H9 (cell line): ENCODE measurements around the gene DUSP7. TPM values are rescaled to one million over a fixed set of nuclear protein-coding genes. Genes with fewer than 3 reads are reported as not detected.

Experiments used
- DNase-seq: peaks from one replicate; pipeline ENCODE4 v3.0.0-alpha.2; 2017
- H2AFZ ChIP-seq: one replicate; pipeline ENCODE4 v1.6.1; 2013; ENCODE audit warnings: mild to moderate bottlenecking, low read length, control low read depth, moderate library complexity
- H2AK5ac ChIP-seq: 2 replicates; pipeline ENCODE4 v1.6.1; 2013; ENCODE audit warnings: low read length, control low read depth, mixed read lengths; ENCODE audit not compliant: insufficient read length
- H2BK120ac ChIP-seq: one replicate; pipeline ENCODE4 v1.6.1; 2013; ENCODE audit warnings: low read depth, mild to moderate bottlenecking, low read length, control low read depth, inconsistent platforms; ENCODE audit not compliant: poor library complexity, severe bottlenecking
- H2BK12ac ChIP-seq: 2 replicates; pipeline ENCODE4 v1.6.1; 2013; ENCODE audit warnings: low read length, control low read depth, mixed read lengths, low read depth; ENCODE audit not compliant: insufficient read length
- H2BK15ac ChIP-seq: 2 replicates; pipeline ENCODE4 v1.6.1; 2013; ENCODE audit warnings: low read depth, low read length, control low read depth
- H2BK20ac ChIP-seq: one replicate; pipeline ENCODE4 v1.6.1; 2013; ENCODE audit warnings: low read depth, mild to moderate bottlenecking, low read length, control low read depth, inconsistent platforms; ENCODE audit not compliant: poor library complexity, severe bottlenecking
- H2BK5ac ChIP-seq: 2 replicates; pipeline ENCODE4 v1.6.1; 2013; ENCODE audit warnings: low read length, control low read depth, mixed read lengths; ENCODE audit not compliant: insufficient read length
- H3K14ac ChIP-seq: 2 replicates; pipeline ENCODE4 v1.6.1; 2013; ENCODE audit warnings: low read length, control low read depth; ENCODE audit not compliant: insufficient read depth
- H3K18ac ChIP-seq: 2 replicates; pipeline ENCODE4 v1.6.1; 2013; ENCODE audit warnings: low read depth, mild to moderate bottlenecking, mixed read lengths, low read length, control low read depth; ENCODE audit not compliant: insufficient read length
- H3K23ac ChIP-seq: 2 replicates; pipeline ENCODE4 v1.6.1; 2013; ENCODE audit warnings: low read length, control low read depth, mixed read lengths, low read depth; ENCODE audit not compliant: insufficient read length
- H3K23me2 ChIP-seq: 2 replicates; pipeline ENCODE4 v1.6.1; 2013; ENCODE audit warnings: low read depth, mild to moderate bottlenecking, mixed read lengths, low read length, control low read depth; ENCODE audit not compliant: insufficient read length, poor library complexity, severe bottlenecking
- H3K27ac ChIP-seq: 2 replicates; pipeline ENCODE4 v1.5.1; 2013; ENCODE audit warnings: low read length, control low read depth, mixed read lengths, low read depth; ENCODE audit not compliant: insufficient read length
- H3K27me3 ChIP-seq: 2 replicates; pipeline ENCODE4 v1.6.1; 2013; ENCODE audit warnings: low read length, control low read depth, inconsistent platforms; ENCODE audit not compliant: insufficient read depth
- H3K4ac ChIP-seq: 2 replicates; pipeline ENCODE4 v1.6.1; 2013; ENCODE audit warnings: low read depth, mild to moderate bottlenecking, control low read depth, inconsistent platforms, low read length, moderate library complexity
- H3K4me1 ChIP-seq: 2 replicates; pipeline ENCODE4 v1.6.1; 2013; ENCODE audit warnings: low read length, control low read depth, inconsistent platforms; ENCODE audit not compliant: insufficient read depth
- H3K4me2 ChIP-seq: 2 replicates; pipeline ENCODE4 v1.6.1; 2013; ENCODE audit warnings: low read length, control low read depth, mixed read lengths; ENCODE audit not compliant: insufficient read length, insufficient read depth
- H3K56ac ChIP-seq: 2 replicates; pipeline ENCODE4 v1.6.1; 2013; ENCODE audit warnings: low read depth, mild to moderate bottlenecking, mixed read lengths, low read length, control low read depth; ENCODE audit not compliant: insufficient read length
- H3K79me1 ChIP-seq: 2 replicates; pipeline ENCODE4 v1.6.1; 2013; ENCODE audit warnings: low read depth, mild to moderate bottlenecking, moderate library complexity, low read length, control low read depth, inconsistent platforms; ENCODE audit not compliant: insufficient read depth, poor library complexity, severe bottlenecking
- H3K79me2 ChIP-seq: 2 replicates; pipeline ENCODE4 v1.6.1; 2013; ENCODE audit warnings: low read length, control low read depth, inconsistent platforms; ENCODE audit not compliant: insufficient read depth
- H3K9ac ChIP-seq: 2 replicates; pipeline ENCODE4 v1.6.1; 2013; ENCODE audit warnings: low read length, control low read depth, mixed read lengths; ENCODE audit not compliant: insufficient read length; ENCODE audit errors: extremely low read depth
- H3K9me3 ChIP-seq: one replicate; pipeline ENCODE4 v1.6.1; 2013; ENCODE audit warnings: low read depth, low read length, inconsistent platforms; ENCODE audit not compliant: control insufficient read depth
- H3T11ph ChIP-seq: one replicate; pipeline ENCODE4 v1.6.1; 2013; ENCODE audit warnings: mild to moderate bottlenecking, low read length, control low read depth, inconsistent platforms
- H4K20me1 ChIP-seq: one replicate; pipeline ENCODE4 v1.6.1; 2013; ENCODE audit not compliant: control insufficient read depth, insufficient read length, insufficient read depth
- H4K5ac ChIP-seq: 2 replicates; pipeline ENCODE4 v1.6.1; 2013; ENCODE audit warnings: low read depth, mild to moderate bottlenecking, mixed read lengths, low read length, control low read depth; ENCODE audit not compliant: insufficient read length
- H4K8ac ChIP-seq: replicated peaks from 2 replicates; pipeline ENCODE4 v1.6.1; 2013; ENCODE audit warnings: low read length, control low read depth, mixed read lengths, low read depth; ENCODE audit not compliant: insufficient read length
- H4K91ac ChIP-seq: 2 replicates; pipeline ENCODE4 v1.6.1; 2013; ENCODE audit warnings: low read depth, mild to moderate bottlenecking, moderate library complexity, mixed read lengths, low read length, control low read depth; ENCODE audit not compliant: insufficient read length
- H3K27ac Mint-ChIP-seq, 3 experiments: 2 replicates in 2 of 3; 3 replicates in 1 of 3; pipeline ENCODE4 v1.8.0; 2020 to 2021; ENCODE audit warnings: mixed read lengths in 3 of 3, mild to moderate bottlenecking in 1 of 3, moderate library complexity in 1 of 3
- H3K27me3 Mint-ChIP-seq: 2 replicates; pipeline ENCODE4 v1.8.0; 2021; ENCODE audit warnings: low read depth, mild to moderate bottlenecking, moderate library complexity, mixed read lengths
- H3K36me3 Mint-ChIP-seq, 3 experiments: 2 replicates in 2 of 3; 3 replicates in 1 of 3; pipeline ENCODE4 v1.8.0; 2020 to 2021; ENCODE audit warnings: low read depth in 3 of 3, mixed read lengths in 3 of 3; ENCODE audit not compliant: insufficient read depth in 1 of 3
- H3K4me1 Mint-ChIP-seq, 2 experiments: 2 replicates each; pipeline ENCODE4 v1.8.0; 2020; ENCODE audit warnings: mixed read lengths in 2 of 2
- H3K4me3 Mint-ChIP-seq, 2 experiments: 2 replicates in 1 of 2; 3 replicates in 1 of 2; pipeline ENCODE4 v1.8.0; 2020 to 2021; ENCODE audit warnings: mild to moderate bottlenecking in 2 of 2, mixed read lengths in 2 of 2, moderate library complexity in 1 of 2
- H3K9me3 Mint-ChIP-seq, 2 experiments: 2 replicates in 1 of 2; 3 replicates in 1 of 2; pipeline ENCODE4 v1.8.0; 2020; ENCODE audit warnings: mild to moderate bottlenecking in 2 of 2, mixed read lengths in 2 of 2, moderate library complexity in 1 of 2
- WGBS: extraction: QIAGEN DNeasy Blood & Tissue Kit; methylation state at CpG from one replicate; pipeline ENCODE4 v1.1.7; 2013; ENCODE audit warnings: missing lambda C conversion rate, low lambda C conversion rate, mixed read lengths; ENCODE audit not compliant: insufficient read length; ENCODE audit errors: extremely low coverage; 5-methylcytosine and 5-hydroxymethylcytosine counted together
- total RNA-seq: library from RNA; stranded (reverse); gene quantifications from 2 replicates; pipeline ENCODE4 v1.2.1, GENCODE V29; 2021
- TF ChIP-seq, protein P1 (sequence below): fragments of 200-600 bp; sonication (generic); conservative IDR thresholded peaks from 3 replicates; pipeline ENCODE4 v1.8.0; 2021; ENCODE audit warnings: antibody characterized with exemption, mild to moderate bottlenecking

Gene DUSP7
- total RNA-seq, 1 experiment from 2014 or later, result 24.0 TPM

- no peak overlapping the region for H4K91ac ChIP-seq
- peak overlapping the region in 1 of 3 experiments; percentile 27; a peak in 1 of 7 replicates for H3K27ac Mint-ChIP-seq
- H2BK15ac ChIP-seq, result no peak overlapping the region
- H3K23ac ChIP-seq, result no peak overlapping the region
- no peak overlapping the region for H3K14ac ChIP-seq
- H3K9me3 ChIP-seq, result no peaks in the 10 kb centered on the region
- no peak overlapping the region for H2AFZ ChIP-seq
- H4K8ac ChIP-seq, result no peak overlapping the region
- no peak overlapping the region for H2BK5ac ChIP-seq
- H2BK120ac ChIP-seq, result no peak overlapping the region
- no peak overlapping the region for H4K5ac ChIP-seq
- no peak overlapping the region for H3K4me3 Mint-ChIP-seq
- H3K56ac ChIP-seq, result no peak overlapping the region
- no peak overlapping the region for H3K27ac ChIP-seq
- no peak overlapping the region for H3K9ac ChIP-seq
- H4K20me1 ChIP-seq, result no peaks in the 10 kb centered on the region
- no peak overlapping the region for H3T11ph ChIP-seq
- no peak for DNase-seq
- H3K4me1 Mint-ChIP-seq, result peaks cover 6 to 26% of the 10 kb centered on the region in 2 experiments
- TF ChIP-seq, protein P1, sequence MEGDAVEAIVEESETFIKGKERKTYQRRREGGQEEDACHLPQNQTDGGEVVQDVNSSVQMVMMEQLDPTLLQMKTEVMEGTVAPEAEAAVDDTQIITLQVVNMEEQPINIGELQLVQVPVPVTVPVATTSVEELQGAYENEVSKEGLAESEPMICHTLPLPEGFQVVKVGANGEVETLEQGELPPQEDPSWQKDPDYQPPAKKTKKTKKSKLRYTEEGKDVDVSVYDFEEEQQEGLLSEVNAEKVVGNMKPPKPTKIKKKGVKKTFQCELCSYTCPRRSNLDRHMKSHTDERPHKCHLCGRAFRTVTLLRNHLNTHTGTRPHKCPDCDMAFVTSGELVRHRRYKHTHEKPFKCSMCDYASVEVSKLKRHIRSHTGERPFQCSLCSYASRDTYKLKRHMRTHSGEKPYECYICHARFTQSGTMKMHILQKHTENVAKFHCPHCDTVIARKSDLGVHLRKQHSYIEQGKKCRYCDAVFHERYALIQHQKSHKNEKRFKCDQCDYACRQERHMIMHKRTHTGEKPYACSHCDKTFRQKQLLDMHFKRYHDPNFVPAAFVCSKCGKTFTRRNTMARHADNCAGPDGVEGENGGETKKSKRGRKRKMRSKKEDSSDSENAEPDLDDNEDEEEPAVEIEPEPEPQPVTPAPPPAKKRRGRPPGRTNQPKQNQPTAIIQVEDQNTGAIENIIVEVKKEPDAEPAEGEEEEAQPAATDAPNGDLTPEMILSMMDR, result no peak
- H2AK5ac ChIP-seq, result no peak overlapping the region
- no peaks in the 10 kb centered on the region for H3K4me1 ChIP-seq
- H3K9me3 Mint-ChIP-seq, result no peaks in the 10 kb centered on the region
- H3K79me2 ChIP-seq, result no peaks in the 10 kb centered on the region
- peaks cover 2 to 15% (median 13%) of the 10 kb centered on the region in 3 experiments; a peak in 5 of 7 replicates for H3K36me3 Mint-ChIP-seq
- no peak overlapping the region for H3K4ac ChIP-seq
- H3K18ac ChIP-seq, result no peak overlapping the region
- H3K23me2 ChIP-seq, result no peaks in the 10 kb centered on the region
- no peaks in the 10 kb centered on the region for H3K27me3 ChIP-seq
- no peak overlapping the region for H3K4me2 ChIP-seq
- no peak overlapping the region for H2BK20ac ChIP-seq
- no peaks in the 10 kb centered on the region for H3K27me3 Mint-ChIP-seq
- no peak overlapping the region for H2BK12ac ChIP-seq
- H3K79me1 ChIP-seq, result no peaks in the 10 kb centered on the region
- WGBS, result no CpG with 5 or more reads among the region's 4 CpGs
Observed at GRCh38 chr3:52089691-52090090, 33.3 kb upstream of the DUSP7 start.
